ENCODE data around the gene SMAD1.

- TF ChIP-seq, protein P1, sequence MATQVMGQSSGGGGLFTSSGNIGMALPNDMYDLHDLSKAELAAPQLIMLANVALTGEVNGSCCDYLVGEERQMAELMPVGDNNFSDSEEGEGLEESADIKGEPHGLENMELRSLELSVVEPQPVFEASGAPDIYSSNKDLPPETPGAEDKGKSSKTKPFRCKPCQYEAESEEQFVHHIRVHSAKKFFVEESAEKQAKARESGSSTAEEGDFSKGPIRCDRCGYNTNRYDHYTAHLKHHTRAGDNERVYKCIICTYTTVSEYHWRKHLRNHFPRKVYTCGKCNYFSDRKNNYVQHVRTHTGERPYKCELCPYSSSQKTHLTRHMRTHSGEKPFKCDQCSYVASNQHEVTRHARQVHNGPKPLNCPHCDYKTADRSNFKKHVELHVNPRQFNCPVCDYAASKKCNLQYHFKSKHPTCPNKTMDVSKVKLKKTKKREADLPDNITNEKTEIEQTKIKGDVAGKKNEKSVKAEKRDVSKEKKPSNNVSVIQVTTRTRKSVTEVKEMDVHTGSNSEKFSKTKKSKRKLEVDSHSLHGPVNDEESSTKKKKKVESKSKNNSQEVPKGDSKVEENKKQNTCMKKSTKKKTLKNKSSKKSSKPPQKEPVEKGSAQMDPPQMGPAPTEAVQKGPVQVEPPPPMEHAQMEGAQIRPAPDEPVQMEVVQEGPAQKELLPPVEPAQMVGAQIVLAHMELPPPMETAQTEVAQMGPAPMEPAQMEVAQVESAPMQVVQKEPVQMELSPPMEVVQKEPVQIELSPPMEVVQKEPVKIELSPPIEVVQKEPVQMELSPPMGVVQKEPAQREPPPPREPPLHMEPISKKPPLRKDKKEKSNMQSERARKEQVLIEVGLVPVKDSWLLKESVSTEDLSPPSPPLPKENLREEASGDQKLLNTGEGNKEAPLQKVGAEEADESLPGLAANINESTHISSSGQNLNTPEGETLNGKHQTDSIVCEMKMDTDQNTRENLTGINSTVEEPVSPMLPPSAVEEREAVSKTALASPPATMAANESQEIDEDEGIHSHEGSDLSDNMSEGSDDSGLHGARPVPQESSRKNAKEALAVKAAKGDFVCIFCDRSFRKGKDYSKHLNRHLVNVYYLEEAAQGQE (IDR thresholded peaks at IDR 0.05) = no peak
- TF ChIP-seq POLR2A (IDR thresholded peaks at IDR 0.05; ENCODE audit: low read length) (peak; percentile 44; the same call in 1 of the 2 replicates), CTCF (IDR thresholded peaks at IDR 0.05) (no peak), SMC3 (IDR thresholded peaks at IDR 0.05) (no peak)
Measured at GRCh38 chr4:145481164-145481941, at the start of gene SMAD1.
